Natural killer cell (primary cell): Measurements from ENCODE around the gene KDSR. TPM values are rescaled to one million over a fixed set of nuclear protein-coding genes. Genes with fewer than 3 reads are reported as not detected.
A peak's percentile ranks its signal among the peaks of the same experiment; 100 is the strongest.

ENCODE experiments used
- ATAC-seq, 3 donors: fragments of 150-1000 bp in 2 of 3; fragments of 200-7000 bp in 1 of 3; cut with Tn5 transposase; 1 replicate in 1 of 3; 2 replicates in 2 of 3; pipeline ENCODE4 v1.10.0; 2021; ENCODE audit warnings: mild to moderate bottlenecking in 2 of 3, moderate library complexity in 2 of 3
- DNase-seq, 2 donors: peaks; one replicate each; pipeline versions ENCODE4 v3.0.0 to v3.0.0-alpha.2; 2013 to 2021; ENCODE audit warnings: mixed read lengths in 1 of 2
- H3K27ac ChIP-seq: one replicate; pipeline ENCODE4 v1.5.1; 2013; ENCODE audit warnings: mild to moderate bottlenecking, low read length
- H3K27me3 ChIP-seq: one replicate; pipeline ENCODE4 v1.6.1; 2013; ENCODE audit warnings: low read length; ENCODE audit not compliant: control insufficient read depth, insufficient read depth
- H3K36me3 ChIP-seq: one replicate; pipeline ENCODE4 v1.6.1; 2013; ENCODE audit warnings: low read length; ENCODE audit not compliant: control insufficient read depth, insufficient read depth
- H3K4me1 ChIP-seq: one replicate; pipeline ENCODE4 v1.6.1; 2013; ENCODE audit warnings: low read length; ENCODE audit not compliant: control insufficient read depth, insufficient read depth
- H3K4me3 ChIP-seq: one replicate; pipeline ENCODE4 v1.5.1; 2013; ENCODE audit warnings: low read length
- H3K9me3 ChIP-seq: one replicate; pipeline ENCODE4 v1.6.1; 2013; ENCODE audit warnings: low read length; ENCODE audit not compliant: control insufficient read depth, insufficient read depth
- H3K27ac Mint-ChIP-seq, 2 donors: one replicate each; pipeline ENCODE4 v1.8.0; 2022; ENCODE audit warnings: mild to moderate bottlenecking in 2 of 2, mixed read lengths in 2 of 2, moderate library complexity in 1 of 2
- H3K27me3 Mint-ChIP-seq, 2 donors: one replicate each; pipeline ENCODE4 v1.8.0; 2022; ENCODE audit warnings: low read depth in 2 of 2, mixed read lengths in 2 of 2
- H3K36me3 Mint-ChIP-seq: one replicate; pipeline ENCODE4 v1.8.0; 2022; ENCODE audit warnings: mixed read lengths
- H3K4me1 Mint-ChIP-seq, 2 donors: one replicate each; pipeline ENCODE4 v1.8.0; 2022; ENCODE audit warnings: mixed read lengths in 2 of 2
- H3K4me3 Mint-ChIP-seq: one replicate; pipeline ENCODE4 v1.8.0; 2022; ENCODE audit warnings: mild to moderate bottlenecking, moderate library complexity, mixed read lengths
- H3K9me3 Mint-ChIP-seq, 2 donors: one replicate each; pipeline ENCODE4 v1.8.0; 2022; ENCODE audit warnings: mixed read lengths in 2 of 2
- CTCF ChIP-seq: fragments of 200-600 bp; IDR thresholded peaks from one replicate; pipeline ENCODE4 v1.8.0; 2022; ENCODE audit warnings: antibody characterized with exemption
- WGBS: methylation state at CpG from one replicate; pipeline ENCODE4 v1.1.7; 2013; ENCODE audit warnings: missing lambda C conversion rate; ENCODE audit not compliant: insufficient coverage; 5-methylcytosine and 5-hydroxymethylcytosine counted together
- intact Hi-C: fragments of 100-400 bp; cut with micrococcal nuclease; formaldehyde crosslinking; loops from one replicate; pipeline ENCODE4 v1.14.2; 2022
- total RNA-seq, 4 donors: library from RNA; stranded (reverse); fragments of 120-200 nt in 1 of 4; gene quantifications; one replicate each; pipeline versions ENCODE4 v1.2.3 to v1.2.4, GENCODE V29; 2013 to 2022

The KDSR gene
- total RNA-seq, 3 donors from 2014 or later (not counting 1 experiment from before 2014, with no cell fraction given): 11.1 to 15.1 (median 11.6) TPM

- H3K27ac ChIP-seq: peak overlapping the region; percentile 58
- no peak for ATAC-seq
- H3K4me1 ChIP-seq: peaks cover 25% of the 10 kb centered on the region
- TF ChIP-seq CTCF: no peak
- H3K9me3 ChIP-seq: no peaks in the 10 kb centered on the region
- DNase-seq: no peak
- no peaks in the 10 kb centered on the region for H3K27me3 ChIP-seq
- no peaks in the 10 kb centered on the region for H3K36me3 ChIP-seq
- H3K4me1 Mint-ChIP-seq: peaks cover 68 to 76% of the 10 kb centered on the region in 2 donors
- peak overlapping the region; percentile 93 to 94 for H3K27ac Mint-ChIP-seq
- WGBS: 58% methylated on average over 10 of the region's 10 CpGs
- no peaks in the 10 kb centered on the region for H3K9me3 Mint-ChIP-seq
- peak overlapping the region; percentile 95 for H3K4me3 Mint-ChIP-seq
- H3K4me3 ChIP-seq: peak overlapping the region; percentile 95
- H3K27me3 Mint-ChIP-seq: no peaks in the 10 kb centered on the region
- intact Hi-C loops: loop anchor here (2.0 to 5.0 kb wide), 2 partner anchors 100 to 121 kb away; no protein-coding TSS in a partner anchor
- H3K36me3 Mint-ChIP-seq: no peaks in the 10 kb centered on the region
Observed at GRCh38 chr18:63317556-63317946, 49.5 kb downstream of the KDSR start.

- no peak for TF ChIP-seq CTCF
- Histone ChIP-seq H3K4me1 (peaks cover 28% of the 10 kb centered on the region), H3K36me3 (no peaks in the 10 kb centered on the region), H3K4me3 (peak overlapping the region; percentile 95), H3K27ac (peak overlapping the region; percentile 58), H3K9me3 (no peaks in the 10 kb centered on the region), H3K27me3 (no peaks in the 10 kb centered on the region)
- Mint-ChIP-seq H3K4me1 (peaks cover 69 to 82% of the 10 kb centered on the region in 2 donors), H3K27me3 (no peaks in the 10 kb centered on the region), H3K9me3 (no peaks in the 10 kb centered on the region), H3K36me3 (no peaks in the 10 kb centered on the region), H3K27ac (peak overlapping the region; percentile 93 to 94), H3K4me3 (peak overlapping the region; percentile 95)
- ATAC-seq: no peak
- WGBS: 41% methylated on average over 3 of the region's 4 CpGs
- intact Hi-C loops: loop anchor here (2.0 to 5.0 kb wide), 2 partner anchors 100 to 120 kb away; no protein-coding TSS in a partner anchor
- peak in 1 of 2 donors; percentile 32 for DNase-seq
Observed at GRCh38 chr18:63316612-63317555, 50.1 kb downstream of the KDSR start.

- DNase-seq: no peak
- no peak overlapping the region for H3K27ac ChIP-seq
- Mint-ChIP-seq H3K9me3 (no peaks in the 10 kb centered on the region), H3K27ac (peak overlapping the region; percentile 93 to 94), H3K27me3 (no peaks in the 10 kb centered on the region), H3K4me1 (peaks cover 76 to 87% of the 10 kb centered on the region in 2 donors), H3K4me3 (peak overlapping the region; percentile 95), H3K36me3 (no peaks in the 10 kb centered on the region)
- intact Hi-C loops: loop anchor here (2.0 to 5.0 kb wide), 2 partner anchors 99 to 119 kb away; no protein-coding TSS in a partner anchor
- no peak overlapping the region for H3K4me3 ChIP-seq
- no peaks in the 10 kb centered on the region for H3K9me3 ChIP-seq
- peaks cover 2% of the 10 kb centered on the region for H3K36me3 ChIP-seq
- H3K4me1 ChIP-seq: peaks cover 26% of the 10 kb centered on the region
- no peak for TF ChIP-seq CTCF
- no peak for ATAC-seq
- no peaks in the 10 kb centered on the region for H3K27me3 ChIP-seq
Observed at GRCh38 chr18:63315876-63316275, 51.1 kb downstream of the KDSR start.
